SU-DHL-6 (cell line): ENCODE data around the gene DDX5.

Experiments used
- H2AFZ ChIP-seq: fragments of 200-600 bp; sonication (generic); 2 replicates; pipeline ENCODE4 v1.6.1; 2014; ENCODE audit warnings: low read depth, mild to moderate bottlenecking, moderate library complexity, mixed read lengths, antibody characterized with exemption, low read length; ENCODE audit not compliant: severe bottlenecking
- H3F3A ChIP-seq: fragments of 200-600 bp; shearing (Covaris generic); 2 replicates; pipeline ENCODE4 v1.6.0; 2016; ENCODE audit warnings: antibody characterized with exemption, mild to moderate bottlenecking; ENCODE audit not compliant: insufficient read depth
- H3K27ac ChIP-seq: fragments of 200-600 bp; sonication (generic); 2 replicates; pipeline ENCODE4 v1.5.1; 2016; ENCODE audit warnings: low read depth, mild to moderate bottlenecking, low read length, moderate library complexity, mixed read lengths
- H3K27me3 ChIP-seq: fragments of 200-600 bp; sonication (generic), shearing (Covaris generic); 2 replicates; pipeline ENCODE4 v1.6.0; 2014; ENCODE audit warnings: mild to moderate bottlenecking, low read length
- H3K36me3 ChIP-seq: fragments of 200-600 bp; sonication (generic); 2 replicates; pipeline ENCODE4 v1.6.1; 2014; ENCODE audit warnings: mild to moderate bottlenecking, low read length, mixed read lengths
- H3K4me2 ChIP-seq: fragments of 300-600, 200-600 bp; shearing (Covaris generic), sonication (generic); 2 replicates; pipeline ENCODE4 v1.6.0; 2014; ENCODE audit warnings: low read length, low read depth, mild to moderate bottlenecking; ENCODE audit not compliant: poor library complexity, severe bottlenecking
- H3K4me3 ChIP-seq: fragments of 200-600 bp; sonication (generic); 2 replicates; pipeline ENCODE4 v1.5.1; 2014; ENCODE audit warnings: antibody characterized with exemption, low read length, mild to moderate bottlenecking, mixed read lengths; ENCODE audit not compliant: insufficient read depth, poor library complexity, severe bottlenecking
- H3K79me2 ChIP-seq: fragments of 200-600 bp; sonication (generic); 2 replicates; pipeline ENCODE4 v1.6.1; 2014; ENCODE audit warnings: mild to moderate bottlenecking, low read length, moderate library complexity; ENCODE audit not compliant: insufficient read depth
- H3K9ac ChIP-seq: fragments of 200-600 bp; sonication (generic); 2 replicates; pipeline ENCODE4 v1.7.0; 2014; ENCODE audit warnings: mild to moderate bottlenecking, low read length
- H3K9me2 ChIP-seq: fragments of 200-600 bp; sonication (generic); replicated peaks from 2 replicates; pipeline ENCODE4 v1.6.1; 2014; ENCODE audit warnings: low read length; ENCODE audit not compliant: insufficient read depth
- H3K9me3 ChIP-seq: fragments of 200-600 bp; sonication (generic); 2 replicates; pipeline ENCODE4 v1.6.1; 2014; ENCODE audit warnings: low read length, mixed read lengths; ENCODE audit not compliant: insufficient read depth
- H4K20me1 ChIP-seq: fragments of 200-600 bp; sonication (generic); 2 replicates; pipeline ENCODE4 v1.6.1; 2014; ENCODE audit warnings: low read depth, mild to moderate bottlenecking, antibody characterized with exemption, low read length, moderate library complexity, mixed read lengths
- CTCF ChIP-seq: fragments of 200-600 bp; sonication (generic); IDR thresholded peaks from one replicate; pipeline ENCODE4 v1.5.1; 2017; ENCODE audit warnings: antibody characterized with exemption, mild to moderate bottlenecking, low read length, moderate library complexity; ENCODE audit not compliant: insufficient read depth, poor library complexity, severe bottlenecking
- EZH2phosphoT487 ChIP-seq: fragments of 200-600 bp; sonication (generic), shearing (Covaris generic); conservative IDR thresholded peaks from 2 replicates; pipeline ENCODE4 v1.6.1; 2018; ENCODE audit warnings: mild to moderate bottlenecking, antibody characterized with exemption, low read length, moderate library complexity, mixed read lengths

The DDX5 gene

GRCh38 chr17:64500862-64501765, 5.0 kb downstream of the DDX5 start:
- Histone ChIP-seq H4K20me1 (peaks cover 56% of the 10 kb centered on the region), H3K36me3 (peaks cover 67% of the 10 kb centered on the region), H3K4me2 (no peak overlapping the region), H3F3A (peaks cover 90% of the 10 kb centered on the region), H3K27ac (no peak overlapping the region), H3K9me2 (no peaks in the 10 kb centered on the region), H2AFZ (no peak overlapping the region), H3K9ac (no peak overlapping the region), H3K9me3 (no peaks in the 10 kb centered on the region), H3K79me2 (peaks cover 63% of the 10 kb centered on the region), H3K27me3 (no peaks in the 10 kb centered on the region), H3K4me3 (no peak overlapping the region)
- TF ChIP-seq EZH2phosphoT487 (no peak), CTCF (no peak)

- Histone ChIP-seq H3K9me3 (no peaks in the 10 kb centered on the region), H3K27ac (no peak overlapping the region), H3K36me3 (peaks cover 65% of the 10 kb centered on the region), H3K9ac (no peak overlapping the region), H3K79me2 (peaks cover 63% of the 10 kb centered on the region), H4K20me1 (peaks cover 56% of the 10 kb centered on the region), H3K4me2 (no peak overlapping the region), H3K27me3 (no peaks in the 10 kb centered on the region), H3F3A (peaks cover 87% of the 10 kb centered on the region), H3K4me3 (no peak overlapping the region), H2AFZ (no peak overlapping the region), H3K9me2 (no peaks in the 10 kb centered on the region)
- no peak for TF ChIP-seq CTCF
- no peak for TF ChIP-seq EZH2phosphoT487
Observed at GRCh38 chr17:64500487-64500859, 5.6 kb downstream of the DDX5 start.

- H3K79me2 ChIP-seq, result peaks cover 61% of the 10 kb centered on the region
- no peak for TF ChIP-seq EZH2phosphoT487
- TF ChIP-seq CTCF, result no peak
- peak overlapping the region; percentile 95 for H3K4me2 ChIP-seq
- no peaks in the 10 kb centered on the region for H3K9me3 ChIP-seq
- H3K27ac ChIP-seq, result peak overlapping the region; percentile 90; the same call in 1 of the 2 replicates
- peaks cover 61% of the 10 kb centered on the region for H3K36me3 ChIP-seq
- H3K9me2 ChIP-seq, result no peaks in the 10 kb centered on the region
- H3K4me3 ChIP-seq, result no peak overlapping the region
- no peak overlapping the region for H3K9ac ChIP-seq
- no peak overlapping the region for H2AFZ ChIP-seq
- peaks cover 54% of the 10 kb centered on the region for H4K20me1 ChIP-seq
- H3F3A ChIP-seq, result peaks cover 82% of the 10 kb centered on the region
- no peaks in the 10 kb centered on the region for H3K27me3 ChIP-seq
Observed at GRCh38 chr17:64499805-64500486, 6.1 kb downstream of the DDX5 start.
